Measurements from ENCODE around the gene SPINK8. TPM values are rescaled to one million over a fixed set of nuclear protein-coding genes. Genes with fewer than 3 reads are reported as not detected.
A peak's percentile ranks its signal among the peaks of the same experiment; 100 is the strongest.

Gene SPINK8
- total RNA-seq, 2 experiments from 2014 or later = not detected

DNA sequence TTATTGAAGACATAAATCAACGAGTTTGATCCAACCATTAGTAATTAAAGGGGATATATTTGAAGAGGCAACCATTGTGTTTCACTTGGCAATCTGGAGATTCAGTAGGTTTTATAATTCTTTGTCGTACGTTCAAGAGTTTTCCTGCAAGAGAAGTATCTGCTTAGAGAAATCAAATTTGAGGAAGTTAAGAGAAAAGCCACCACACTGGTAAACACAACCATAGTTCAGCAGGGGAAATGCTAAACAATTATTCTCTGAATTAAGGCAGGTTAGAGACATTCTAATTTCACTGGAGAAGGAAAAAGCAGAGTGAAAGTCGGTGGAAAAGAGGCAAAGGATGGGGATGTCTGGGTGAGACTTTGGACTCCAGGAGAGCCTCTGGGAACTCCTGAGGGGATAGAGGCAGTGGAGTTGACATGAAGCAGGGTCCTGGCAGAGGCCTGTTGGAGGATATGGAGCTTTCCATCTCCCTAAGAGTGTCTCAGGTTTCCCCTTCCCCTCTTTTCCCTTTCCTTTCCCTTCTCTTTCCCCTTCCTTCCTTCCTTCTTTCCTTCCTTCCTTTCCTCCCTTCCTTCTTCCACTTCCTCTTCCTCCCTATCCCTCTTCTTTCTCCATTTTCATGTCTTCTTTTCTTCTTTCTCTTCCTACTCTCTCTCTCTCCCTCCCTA, 26.5 kb downstream of the SPINK8 start:
- Mint-ChIP-seq H3K4me1 (peaks cover 8% of the 10 kb centered on the region), H3K4me3 (no peak overlapping the region), H3K36me3 (ENCODE audit: low read depth) (no peaks in the 10 kb centered on the region), H3K27me3 (peaks cover 45% of the 10 kb centered on the region), H3K9me3 (no peaks in the 10 kb centered on the region), H3K27ac (no peak overlapping the region)
- CTCF ChIA-PET = interaction anchor here (1.0 kb wide), 1 partner anchor 13 kb away, joined by 3 read pairs; no protein-coding TSS in a partner anchor
- POLR2A ChIA-PET = no interaction called here
- DNase-seq = no peak

GRCh38 chr3:48306290-48306689, 27.2 kb downstream of the SPINK8 start:
- Mint-ChIP-seq H3K4me1 (peaks cover 11% of the 10 kb centered on the region), H3K36me3 (ENCODE audit: low read depth) (no peaks in the 10 kb centered on the region), H3K27ac (no peak overlapping the region), H3K27me3 (peaks cover 44% of the 10 kb centered on the region), H3K9me3 (no peaks in the 10 kb centered on the region), H3K4me3 (no peak overlapping the region)
- DNase-seq = no peak
- ChIA-PET POLR2A (no interaction called here), CTCF (no interaction called here)

GRCh38 chr3:48305396-48305795, 28.1 kb downstream of the SPINK8 start:
- CTCF ChIA-PET = no interaction called here
- Mint-ChIP-seq H3K27me3 (peaks cover 37% of the 10 kb centered on the region), H3K4me1 (peaks cover 12% of the 10 kb centered on the region)

DNA sequence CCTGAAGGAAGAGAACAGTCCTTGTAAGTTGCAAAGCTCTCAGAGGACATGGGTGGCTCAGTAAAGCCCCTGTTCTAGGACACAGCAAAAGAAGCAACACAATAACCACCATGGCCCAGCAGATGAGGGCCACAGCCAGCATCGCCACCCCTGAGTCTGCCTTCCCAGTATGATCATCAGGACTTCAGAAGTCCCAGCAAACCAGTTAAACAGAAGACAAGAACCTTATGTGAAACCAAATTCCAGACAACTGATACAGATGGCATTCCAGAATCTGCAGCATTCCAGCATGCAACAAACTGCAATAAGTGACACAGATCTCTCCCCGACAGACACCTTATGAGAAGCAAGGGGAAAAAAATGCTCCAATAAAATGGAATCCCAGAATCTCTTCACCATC, 30.4 kb downstream of the SPINK8 start:
- no peak overlapping the region for H3K27ac Mint-ChIP-seq
- POLR2A ChIA-PET = no interaction called here
- CTCF ChIA-PET = no interaction called here
- H3K4me1 Mint-ChIP-seq = peaks cover 29% of the 10 kb centered on the region
- no peak for DNase-seq
- H3K36me3 Mint-ChIP-seq (ENCODE audit: low read depth) = peaks cover 12% of the 10 kb centered on the region
- H3K9me3 Mint-ChIP-seq = no peaks in the 10 kb centered on the region
- peaks cover 25% of the 10 kb centered on the region for H3K27me3 Mint-ChIP-seq
- peak overlapping the region; percentile 86 for H3K4me3 Mint-ChIP-seq

More at GRCh38 chr3:48305396-48305795, 28.1 kb downstream of the SPINK8 start:
- H3K27ac Mint-ChIP-seq = no peak overlapping the region
- no peak for DNase-seq
- H3K36me3 Mint-ChIP-seq (ENCODE audit: low read depth) = no peaks in the 10 kb centered on the region
- H3K4me3 Mint-ChIP-seq = no peak overlapping the region
- H3K9me3 Mint-ChIP-seq = no peaks in the 10 kb centered on the region
- POLR2A ChIA-PET = no interaction called here

GRCh38 chr3:48301800-48302166, 31.7 kb downstream of the SPINK8 start:
- Mint-ChIP-seq H3K4me1 (peaks cover 36% of the 10 kb centered on the region), H3K27ac (peak overlapping the region; percentile 96), H3K36me3 (ENCODE audit: low read depth) (peaks cover 23% of the 10 kb centered on the region), H3K9me3 (no peaks in the 10 kb centered on the region), H3K27me3 (peaks cover 19% of the 10 kb centered on the region), H3K4me3 (peak overlapping the region; percentile 86)
- peak; percentile 16 for DNase-seq
- CTCF ChIA-PET = interaction anchor here (0.7 kb wide), 1 partner anchor 20 kb away, joined by 3 read pairs; no protein-coding TSS in a partner anchor
- POLR2A ChIA-PET = no interaction called here

GRCh38 chr3:48301020-48301799, 32.3 kb downstream of the SPINK8 start, which contains the start of gene NME6:
TSS of gene NME6 (minus strand) at chr3:48301367.
- Mint-ChIP-seq H3K27me3 (peaks cover 13% of the 10 kb centered on the region), H3K36me3 (ENCODE audit: low read depth) (peaks cover 29% of the 10 kb centered on the region), H3K27ac (peak within 1 kb of the TSS; percentile 96), H3K4me1 (peaks cover 36% of the 10 kb centered on the region), H3K4me3 (peak within 1 kb of the TSS; percentile 86), H3K9me3 (no peaks in the 10 kb centered on the region)
- peak; percentile 93 for DNase-seq
- CTCF ChIA-PET = interaction anchor here (0.6 to 2.5 kb wide), 4 partner anchors 20 to 312 kb away, joined by 3 to 11 read pairs (median 4); no protein-coding TSS in a partner anchor
- POLR2A ChIA-PET = no interaction called here

DNA sequence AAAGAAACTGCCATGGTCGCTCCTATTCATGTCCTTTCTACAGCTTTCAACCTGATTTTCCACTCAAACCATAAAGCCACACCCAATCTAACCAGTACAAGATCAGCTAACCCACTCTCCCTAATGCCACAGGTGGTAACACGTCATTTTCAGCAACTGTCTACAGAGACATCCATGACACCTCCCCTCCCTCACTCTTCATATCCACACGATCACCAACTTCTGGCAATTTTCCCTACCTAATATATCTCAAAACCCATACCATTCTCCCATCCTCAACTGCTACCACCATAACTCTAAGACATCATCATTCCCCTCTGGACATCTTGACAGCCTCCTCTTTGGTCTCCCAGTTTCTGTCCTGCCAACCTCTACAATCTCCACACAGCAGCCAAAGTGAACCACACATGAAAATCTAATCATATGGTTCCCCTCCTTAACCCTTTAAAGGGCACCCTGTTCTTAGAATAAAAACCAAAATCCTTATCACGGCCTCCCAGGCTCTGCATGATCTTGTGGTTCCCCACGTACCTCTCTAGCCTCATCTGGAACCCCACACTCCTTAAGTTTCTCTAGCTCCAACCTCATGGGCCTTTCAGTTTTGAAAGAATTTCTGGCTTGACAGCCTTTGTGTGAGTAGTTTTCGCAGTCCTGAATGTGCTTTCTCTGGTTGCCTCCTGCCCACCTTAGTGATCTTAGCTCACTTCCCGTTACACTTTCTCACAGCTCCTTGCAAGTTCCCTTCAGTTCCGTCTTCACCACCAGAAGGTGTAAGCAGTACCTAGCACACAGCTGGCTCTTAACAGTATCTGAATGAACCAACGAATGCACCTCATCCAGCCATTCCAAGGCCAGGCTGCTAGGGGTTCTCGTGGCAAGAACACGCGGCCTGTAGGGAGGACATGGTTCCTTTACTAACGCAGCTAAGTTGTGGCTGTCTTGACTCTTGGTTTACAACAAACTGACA, 33.4 kb downstream of the SPINK8 start:
- peak; percentile 55 for DNase-seq
- H3K36me3 Mint-ChIP-seq (ENCODE audit: low read depth) = peaks cover 36% of the 10 kb centered on the region
- no peaks in the 10 kb centered on the region for H3K9me3 Mint-ChIP-seq
- CTCF ChIA-PET = interaction anchor here (1.3 to 2.5 kb wide), 2 partner anchors 26 to 136 kb away, joined by 3 to 11 read pairs; no protein-coding TSS in a partner anchor
- peak overlapping the region; percentile 86 for H3K4me3 Mint-ChIP-seq
- peaks cover 5% of the 10 kb centered on the region for H3K27me3 Mint-ChIP-seq
- POLR2A ChIA-PET = interaction anchor here (0.6 kb wide), 2 partner anchors 21 to 1066 kb away, joined by 3 read pairs; no protein-coding TSS in a partner anchor
- peaks cover 36% of the 10 kb centered on the region for H3K4me1 Mint-ChIP-seq
- peak overlapping the region; percentile 96 for H3K27ac Mint-ChIP-seq

- Mint-ChIP-seq H3K9me3 (no peaks in the 10 kb centered on the region), H3K27ac (no peak overlapping the region), H3K36me3 (ENCODE audit: low read depth) (peaks cover 57% of the 10 kb centered on the region), H3K27me3 (no peaks in the 10 kb centered on the region), H3K4me1 (peaks cover 31% of the 10 kb centered on the region), H3K4me3 (no peak overlapping the region)
- DNase-seq = no peak
- ChIA-PET POLR2A (no interaction called here), CTCF (no interaction called here)
Observed at GRCh38 chr3:48297111-48297810, 36.2 kb downstream of the SPINK8 start.

DNA sequence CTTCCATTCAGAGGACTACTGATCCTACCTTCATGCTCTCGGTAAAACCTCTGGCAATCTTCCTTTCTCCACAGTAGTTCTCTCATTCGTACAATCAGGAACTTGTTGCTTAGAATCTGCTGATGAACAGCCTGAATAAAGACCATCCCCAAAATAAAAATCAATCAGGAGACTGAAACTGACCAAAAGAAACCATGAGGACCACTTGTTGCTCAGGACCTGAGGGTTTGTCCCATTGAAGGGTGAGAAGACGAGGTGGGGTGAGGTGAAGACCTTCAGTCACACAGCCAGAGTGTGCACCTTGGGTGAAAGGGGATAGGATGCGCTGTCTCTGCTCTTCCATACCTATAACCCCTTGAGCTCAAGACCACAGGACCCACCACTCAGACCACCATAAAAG, 36.8 kb downstream of the SPINK8 start:
- DNase-seq = no peak
- Mint-ChIP-seq H3K27ac (no peak overlapping the region), H3K4me3 (no peak overlapping the region), H3K4me1 (peaks cover 26% of the 10 kb centered on the region), H3K36me3 (ENCODE audit: low read depth) (peaks cover 61% of the 10 kb centered on the region), H3K9me3 (peaks cover 2% of the 10 kb centered on the region), H3K27me3 (no peaks in the 10 kb centered on the region)
- CTCF ChIA-PET = no interaction called here
- POLR2A ChIA-PET = no interaction called here

- DNase-seq = no peak
- Mint-ChIP-seq H3K9me3 (peaks cover 2% of the 10 kb centered on the region), H3K36me3 (ENCODE audit: low read depth) (peaks cover 58% of the 10 kb centered on the region), H3K27me3 (no peaks in the 10 kb centered on the region), H3K4me3 (no peak overlapping the region), H3K4me1 (peaks cover 17% of the 10 kb centered on the region), H3K27ac (no peak overlapping the region)
- POLR2A ChIA-PET = no interaction called here
- CTCF ChIA-PET = interaction anchor here (1.1 kb wide), 1 partner anchor 13 kb away, joined by 3 read pairs; no protein-coding TSS in a partner anchor
Observed at GRCh38 chr3:48294611-48295263, 38.7 kb downstream of the SPINK8 start.

GRCh38 chr3:48289659-48290058, 43.8 kb downstream of the SPINK8 start:
- ChIA-PET CTCF (interaction anchor here (1.0 kb wide), 1 partner anchor 146 kb away, joined by 4 read pairs; no protein-coding TSS in a partner anchor), POLR2A (no interaction called here)
- H3K27ac Mint-ChIP-seq = no peak overlapping the region

More at GRCh38 chr3:48289659-48290058, 43.8 kb downstream of the SPINK8 start:
- peaks cover 2% of the 10 kb centered on the region for H3K9me3 Mint-ChIP-seq
- no peaks in the 10 kb centered on the region for H3K27me3 Mint-ChIP-seq
- DNase-seq = no peak
- no peak overlapping the region for H3K4me3 Mint-ChIP-seq
- peaks cover 2% of the 10 kb centered on the region for H3K4me1 Mint-ChIP-seq
- H3K36me3 Mint-ChIP-seq (ENCODE audit: low read depth) = peaks cover 38% of the 10 kb centered on the region
